Hematopoietic multipotent progenitor cell treated with erythropoietin and hydrocortisone succinate and interleukin-3 and kit ligand, for 15 days (in vitro differentiated cells): ENCODE results near the gene RMDN3.

ENCODE experiments used
- DNase-seq: peaks from one replicate; pipeline ENCODE4 v3.0.0-alpha.2; 2015; ENCODE audit warnings: low spot score

Gene RMDN3

DNA sequence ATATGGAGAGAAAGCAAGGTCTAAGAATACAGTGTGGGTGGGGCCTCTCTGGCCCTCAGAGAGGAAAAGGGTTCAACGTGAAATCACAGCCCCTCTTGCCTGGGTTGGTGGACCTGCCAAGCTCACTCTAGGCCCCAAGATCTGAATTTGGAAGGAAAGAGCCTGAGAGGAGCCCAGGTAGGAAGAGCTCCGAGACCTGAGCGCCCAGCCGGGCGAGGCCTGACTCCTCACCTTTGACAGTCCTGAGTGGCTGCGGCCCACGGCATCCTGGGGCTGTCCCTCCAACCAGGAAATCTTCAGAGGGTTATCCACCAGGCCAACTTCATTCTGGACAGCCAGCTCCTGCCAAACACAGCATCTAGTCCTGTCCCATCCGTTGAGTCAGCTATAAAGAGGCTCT is 18.4 kb upstream of the RMDN3 start:
- no peak for DNase-seq

DNA sequence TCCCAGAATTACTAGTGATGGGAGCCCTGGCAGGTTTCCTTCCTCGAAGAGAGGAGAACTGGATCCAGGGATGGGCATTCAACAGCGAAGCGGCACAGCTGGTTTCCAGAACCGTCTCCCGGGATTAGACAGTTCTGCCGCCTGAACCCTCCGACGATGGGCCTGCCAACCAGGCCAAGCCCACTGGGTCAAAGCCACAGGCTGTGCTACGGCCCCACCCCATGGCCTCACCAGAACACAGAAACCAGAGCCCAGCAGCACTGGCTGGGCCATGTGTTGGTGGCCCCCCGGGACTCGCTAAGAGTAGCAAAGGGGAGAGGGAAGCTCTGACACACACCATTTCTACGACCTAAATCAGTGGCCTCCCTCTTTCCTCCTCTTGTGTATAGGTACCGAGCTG is 17.0 kb upstream of the RMDN3 start:
- DNase-seq = no peak

DNA sequence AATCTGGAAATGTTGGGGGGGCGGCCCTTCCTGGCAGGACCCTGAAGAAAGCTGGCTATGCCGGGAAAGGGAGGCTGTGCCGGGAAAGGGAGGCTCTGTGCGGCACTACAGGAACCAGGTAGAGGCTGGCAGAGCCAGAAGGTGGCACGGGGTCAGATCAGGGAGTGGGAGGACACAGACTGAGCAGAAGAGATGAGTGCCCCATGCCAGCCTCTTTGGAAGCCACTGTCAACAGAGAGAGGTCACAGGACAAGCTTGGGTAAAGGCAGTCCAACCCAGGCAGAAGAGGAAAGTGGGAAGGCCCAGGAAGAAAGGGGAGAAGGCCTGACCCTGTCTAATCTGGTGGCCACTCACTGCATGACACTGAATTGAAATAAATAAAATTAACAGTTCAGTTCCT is 16.2 kb upstream of the RMDN3 start:
- DNase-seq = no peak

DNA sequence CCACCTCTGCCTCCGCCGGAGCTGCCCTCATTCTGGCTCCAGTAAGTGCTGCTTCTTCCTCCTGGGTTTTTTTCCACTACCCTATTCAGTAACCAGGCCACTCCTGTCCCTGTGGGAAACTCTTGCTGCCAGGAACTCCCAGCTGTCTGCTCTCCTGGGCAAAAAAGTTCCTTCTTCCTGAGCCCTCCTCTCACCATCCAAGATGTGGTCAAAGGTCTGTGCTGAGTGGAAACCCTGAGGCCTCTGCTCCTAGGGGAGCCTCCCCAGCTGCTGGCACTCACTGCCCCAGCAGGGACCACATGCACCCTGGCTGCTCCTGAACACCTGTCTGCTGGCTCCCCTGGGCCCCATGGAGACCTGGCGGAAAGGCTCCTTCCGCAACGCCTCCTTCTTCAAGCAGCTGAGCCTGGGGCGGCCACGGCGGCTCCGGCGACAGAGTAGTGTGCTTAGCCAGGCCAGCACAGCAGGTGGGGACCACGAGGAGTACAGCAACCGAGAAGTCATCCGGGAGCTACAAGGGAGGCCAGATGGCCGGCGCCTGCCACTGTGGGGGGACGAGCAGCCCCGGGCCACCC is 15.2 kb upstream of the RMDN3 start:
- no peak for DNase-seq

DNA sequence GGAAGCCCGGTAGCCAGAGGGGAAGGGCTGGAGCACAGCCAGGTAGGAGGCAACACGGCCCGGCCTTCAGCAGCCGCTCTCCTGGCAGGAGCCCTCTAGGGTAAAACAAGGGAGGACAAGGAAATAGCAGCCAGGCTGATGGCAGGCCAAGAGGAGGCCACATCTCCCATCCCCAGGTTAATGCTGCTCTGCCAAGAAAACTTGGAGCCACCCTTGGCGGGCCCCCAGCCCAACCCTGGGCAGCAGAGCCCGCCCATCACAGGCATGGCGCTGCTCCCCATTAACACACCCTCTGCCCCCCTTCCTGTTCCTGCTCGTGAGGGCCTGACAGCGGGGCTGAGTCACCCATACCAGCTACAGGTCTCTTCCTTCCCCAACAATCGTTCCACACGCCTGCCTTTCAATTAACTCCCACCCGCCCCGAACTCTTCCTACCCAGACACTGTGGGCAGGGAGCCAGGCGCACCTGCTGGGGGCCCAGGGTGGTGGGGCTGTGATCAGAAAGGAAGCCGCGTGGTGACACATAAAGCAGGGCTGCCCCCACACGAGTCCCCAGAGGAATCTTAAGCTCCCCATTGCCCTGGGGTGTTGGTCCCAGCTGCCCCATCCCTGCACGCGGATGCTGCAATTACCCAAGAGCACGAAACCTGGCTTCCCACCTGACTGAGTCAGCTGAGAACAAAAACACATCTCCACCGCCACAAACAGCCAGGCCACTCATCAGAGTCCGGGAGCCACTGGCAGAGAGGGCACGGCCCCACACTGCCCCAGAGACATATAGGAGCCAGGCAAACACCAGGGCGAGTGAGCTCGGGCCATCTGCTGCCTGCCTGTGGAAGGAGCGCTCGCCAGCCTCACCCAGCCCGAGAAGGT is 14.5 kb upstream of the RMDN3 start, which contains the start of gene C15orf62:
TSS of gene C15orf62 (plus strand) at position 707 of the 873 bp plus-strand sequence. CDS start 516 bp downstream, outside the sequence.
- peak; percentile 57 for DNase-seq

DNA sequence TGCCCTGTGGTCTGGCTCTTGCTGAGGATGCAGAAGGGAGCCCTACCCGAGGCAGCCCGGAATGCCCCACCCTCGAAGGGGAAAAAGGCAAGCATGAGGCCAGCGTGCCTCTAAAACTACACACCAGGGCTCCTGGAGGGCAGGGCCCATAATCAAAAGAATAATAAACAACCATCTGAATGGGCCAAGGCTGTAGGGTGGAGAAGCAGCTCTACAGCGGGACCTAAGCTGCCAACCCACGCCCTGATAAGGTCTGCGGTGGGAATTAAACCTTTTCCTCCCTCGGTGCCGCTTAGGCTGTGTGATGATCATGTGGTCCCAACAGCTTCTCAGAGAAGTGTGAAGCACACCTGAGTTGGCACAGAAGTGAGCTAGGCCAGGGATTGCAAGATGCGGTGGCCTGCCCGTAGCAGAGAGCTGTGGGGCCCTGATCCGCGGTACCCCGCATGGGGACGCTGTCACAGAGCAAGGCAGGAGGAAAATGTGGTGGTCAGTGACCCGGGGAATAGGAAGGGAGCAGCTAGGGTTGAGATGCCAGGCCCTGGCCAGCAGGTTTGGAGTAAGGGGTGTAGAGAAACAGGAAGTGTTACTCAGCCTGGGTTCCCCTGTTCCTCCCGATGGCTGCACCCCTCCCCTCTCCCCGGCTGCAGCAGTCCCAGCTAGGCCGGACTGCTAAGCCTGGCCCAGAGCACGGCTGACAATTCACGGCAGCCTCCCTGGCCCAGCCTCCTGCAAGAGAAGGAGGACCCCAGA is 13.6 kb upstream of the RMDN3 start:
- DNase-seq = peak; percentile 48

DNA sequence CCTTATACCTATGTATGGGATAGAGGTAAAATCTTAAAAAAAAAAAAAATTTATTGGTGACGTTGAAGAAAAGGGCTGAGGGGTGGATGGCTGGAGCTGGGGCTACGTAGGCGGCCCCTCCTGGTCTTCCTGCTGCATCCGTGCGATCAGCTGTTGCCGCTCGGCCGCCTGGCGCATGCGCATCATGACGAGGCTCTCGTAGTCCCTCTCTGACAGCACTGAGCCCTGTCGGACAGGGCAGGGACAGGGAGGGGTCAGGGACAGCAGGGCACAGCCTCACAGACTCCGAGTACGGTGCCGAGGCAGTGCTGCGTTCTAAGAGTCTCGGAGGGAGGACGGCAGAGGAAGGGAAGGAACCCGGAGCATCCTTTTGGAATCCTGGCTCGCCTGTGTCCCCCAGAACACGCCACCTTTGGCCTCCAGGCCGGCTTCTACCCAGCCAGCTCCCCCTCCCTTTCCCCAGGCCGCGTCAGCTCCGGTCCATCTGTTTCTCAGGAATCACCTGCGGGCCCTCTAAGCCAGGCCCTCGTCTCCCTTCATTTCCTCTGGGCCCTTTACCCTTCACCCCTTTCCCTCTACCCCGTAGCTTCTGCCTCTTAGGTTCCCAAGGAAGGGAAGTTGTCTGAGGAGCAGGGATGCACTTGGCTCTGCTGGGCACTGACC is 12.9 kb upstream of the RMDN3 start:
- no peak for DNase-seq

DNA sequence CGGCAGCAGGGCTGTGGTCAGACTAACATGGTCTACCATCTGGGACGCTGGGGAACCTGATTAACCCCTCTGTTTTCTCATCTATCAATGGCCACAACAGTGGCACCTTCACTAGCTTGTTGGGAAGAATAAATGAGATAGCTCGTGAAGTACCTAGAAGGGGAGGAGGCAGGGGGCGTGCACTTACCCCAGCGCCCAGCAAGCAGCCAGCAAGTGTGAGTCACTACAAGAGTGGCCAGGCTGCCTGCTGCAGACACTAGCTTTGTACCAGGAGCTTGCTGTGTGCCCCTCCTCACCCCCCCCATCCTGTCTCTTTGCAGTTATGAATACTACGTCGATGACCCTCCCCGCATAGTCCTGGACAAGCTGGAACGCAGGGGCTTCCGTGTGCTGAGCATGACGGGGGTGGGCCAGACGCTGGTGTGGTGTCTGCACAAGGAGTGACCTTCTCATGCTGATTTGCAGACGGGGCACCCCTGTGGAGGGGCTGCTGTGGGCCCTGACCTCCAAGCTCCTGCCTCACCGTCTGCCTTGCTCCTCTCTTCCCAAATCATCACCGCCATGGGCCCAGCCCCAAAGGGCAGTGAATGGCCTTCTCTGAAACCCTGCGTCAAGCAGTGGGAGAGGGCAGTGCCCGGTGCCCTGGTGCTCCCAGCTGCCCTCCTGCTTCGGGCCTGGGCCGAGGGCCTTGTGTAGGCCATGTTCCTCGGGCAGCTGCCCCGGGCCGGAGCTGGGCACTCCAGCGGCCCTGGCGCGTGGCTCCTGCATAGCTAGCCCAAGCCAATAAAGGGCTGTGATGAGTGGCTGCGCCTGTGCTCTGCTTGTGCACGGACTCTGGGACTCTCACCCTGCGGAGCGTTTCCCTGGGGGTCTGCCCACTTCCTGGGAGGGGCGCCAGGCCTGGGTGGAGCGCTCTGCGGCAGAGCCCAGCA is 12.1 kb upstream of the RMDN3 start:
- DNase-seq = peak; percentile 68

DNA sequence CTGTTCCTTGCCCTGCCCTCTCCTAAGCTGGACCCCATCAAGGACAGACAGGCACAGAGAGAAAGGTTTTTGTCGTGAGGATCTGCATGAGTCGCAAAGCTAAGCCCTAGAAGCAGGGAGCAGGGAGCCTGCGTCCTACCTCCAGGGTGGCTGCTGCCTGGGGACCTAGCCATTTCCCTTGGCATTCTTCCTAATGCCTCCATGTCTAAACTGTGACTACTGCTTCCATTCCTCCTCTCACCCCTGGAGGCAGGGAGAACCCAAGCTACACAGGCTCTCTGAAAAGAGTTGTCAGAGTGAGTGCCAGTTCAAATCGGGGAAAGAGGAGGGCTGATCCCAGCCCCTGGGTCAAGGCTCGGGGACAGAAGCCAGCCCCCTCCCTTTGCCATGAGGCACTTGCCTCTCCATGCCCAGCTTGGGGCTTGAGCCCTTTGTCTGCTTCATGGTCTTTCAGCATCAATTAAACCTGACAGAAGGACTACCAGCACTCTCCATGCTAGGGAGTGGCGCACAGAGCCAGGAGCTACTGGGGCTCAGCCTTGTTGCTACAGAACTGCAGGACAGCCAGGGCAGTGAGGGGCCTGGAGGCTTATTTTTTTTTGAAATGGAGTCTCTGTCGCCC is 11.3 kb upstream of the RMDN3 start:
- DNase-seq = no peak

DNA sequence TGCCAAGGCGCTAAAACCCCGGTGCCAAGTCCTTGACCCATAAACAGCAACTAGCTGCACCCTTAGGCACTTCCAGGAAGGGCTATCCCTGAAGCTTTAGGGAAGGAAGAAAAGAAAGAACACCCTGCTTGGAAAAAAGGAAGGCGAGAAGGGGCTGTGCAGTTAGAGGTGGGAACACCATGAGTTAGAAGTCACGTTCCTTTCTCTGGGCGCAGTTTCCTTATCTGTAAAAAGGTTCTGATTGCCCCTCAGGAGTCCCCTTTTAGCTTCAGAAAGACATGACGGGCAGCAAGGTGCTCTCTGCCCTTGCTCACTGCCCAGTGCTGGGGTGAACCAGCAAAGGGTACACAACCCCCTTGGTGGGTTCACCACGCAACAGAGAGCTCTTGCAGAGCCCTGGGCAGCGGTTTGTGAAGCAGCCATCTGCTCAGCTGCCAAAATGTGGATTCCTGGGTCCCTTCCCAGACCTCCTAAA is 9.6 kb upstream of the RMDN3 start:
- DNase-seq = peak; percentile 45

DNA sequence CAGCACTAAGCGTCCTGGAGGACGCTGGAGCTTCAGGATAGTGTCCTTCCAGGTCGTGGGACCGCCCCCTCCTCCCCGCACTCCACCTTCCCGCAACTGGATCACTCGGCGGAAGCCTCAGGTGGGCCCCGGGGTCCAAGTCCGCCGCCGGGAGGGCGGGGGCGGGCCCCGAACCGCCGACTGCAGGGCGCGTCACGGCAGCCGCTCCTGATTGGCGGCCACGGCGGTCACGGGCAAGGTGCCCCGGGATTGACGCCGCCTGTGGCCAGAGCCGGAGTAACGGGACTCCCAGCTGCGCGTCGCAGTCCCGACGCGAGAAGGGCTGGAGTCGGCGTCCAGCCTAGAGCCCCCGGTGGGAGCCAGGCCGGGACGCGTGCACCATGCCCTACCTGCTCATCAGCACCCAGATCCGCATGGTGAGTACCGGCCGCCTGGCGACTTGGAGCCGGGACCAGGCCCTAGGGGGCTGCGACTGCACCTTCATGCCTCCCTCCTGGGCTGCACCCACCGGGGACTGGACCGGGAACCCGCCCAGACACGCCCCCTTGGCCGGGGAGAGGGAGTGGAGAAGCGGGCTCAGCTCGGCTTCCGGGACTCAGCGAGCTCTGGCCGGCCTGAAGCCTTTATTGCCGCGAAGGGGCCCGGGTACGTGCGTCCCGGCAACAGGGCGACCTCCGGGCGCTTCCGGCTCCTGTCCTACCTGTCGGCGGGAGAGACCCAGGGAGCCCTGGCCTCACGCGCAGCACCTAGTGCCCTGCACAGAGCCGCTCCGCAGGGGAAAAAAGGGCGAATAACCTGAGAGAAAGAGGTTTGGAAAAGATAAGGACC is 9.0 kb upstream of the RMDN3 start, which contains the start of gene GCHFR:
TSS of gene GCHFR (plus strand) at position 268 of the 828 bp plus-strand sequence. CDS start at position 381, 113 bp downstream.
- DNase-seq = peak; percentile 69

DNA sequence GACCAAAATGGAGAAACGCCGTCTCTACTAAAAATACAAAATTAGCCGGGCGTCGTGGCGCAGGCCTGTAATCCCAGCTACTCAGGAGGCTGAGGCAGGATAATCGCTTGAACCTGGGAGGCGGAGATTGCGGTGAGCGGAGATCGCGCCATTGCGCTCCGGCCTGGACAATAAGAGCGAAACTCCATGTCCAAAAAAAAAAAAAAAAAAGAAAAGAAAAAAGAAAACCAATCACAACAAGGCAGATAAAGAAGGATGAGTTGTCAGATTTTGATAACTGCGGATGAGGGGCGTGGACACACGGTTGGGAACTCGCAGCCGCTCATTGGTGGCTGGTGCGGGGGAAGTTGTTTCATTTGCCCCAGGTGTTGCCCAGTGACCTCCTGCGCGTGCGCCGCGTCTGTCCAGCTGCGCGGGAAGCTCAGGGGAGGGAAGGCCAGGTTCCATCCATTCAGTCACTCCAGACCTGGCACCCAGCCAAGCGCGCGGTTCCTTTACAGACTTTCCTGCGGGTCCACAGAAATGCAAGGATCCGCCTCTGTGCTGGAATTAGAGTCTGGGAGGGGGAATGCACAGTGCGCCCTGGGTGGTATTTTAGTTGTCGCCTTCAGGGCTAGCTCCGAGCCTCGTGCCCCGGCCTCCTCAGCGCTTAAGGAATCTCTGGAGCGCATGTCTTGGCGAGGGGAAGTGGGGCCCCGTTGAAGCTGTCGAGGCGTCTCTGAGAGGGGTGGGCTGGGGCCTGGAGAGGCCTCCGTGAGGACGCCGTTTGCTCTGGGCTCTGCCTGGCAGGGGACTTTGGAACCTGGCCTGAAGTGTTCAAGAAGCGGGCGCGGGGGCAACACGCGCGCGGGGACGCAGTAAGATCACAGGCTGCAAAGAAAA is 8.1 kb upstream of the RMDN3 start:
- DNase-seq = peak; percentile 52

DNA sequence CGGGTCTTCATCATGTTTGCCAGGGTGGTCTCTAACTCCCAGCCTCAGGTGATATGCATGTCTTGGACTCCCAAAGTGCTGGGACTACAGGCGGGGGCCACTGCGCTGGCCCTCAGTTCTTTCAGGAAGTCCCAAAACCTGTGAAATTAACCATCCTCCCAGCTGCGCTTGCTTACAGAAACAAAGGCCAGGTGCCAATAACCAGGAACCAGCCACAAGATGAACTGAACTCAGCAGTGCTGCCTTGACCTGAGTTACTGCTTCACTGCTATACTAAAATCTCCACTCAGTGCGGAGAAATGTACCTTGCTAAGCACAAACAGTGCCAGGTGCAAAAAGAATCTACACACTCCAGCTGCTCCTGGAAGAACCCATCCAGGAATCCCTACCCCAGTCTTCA is 4.9 kb upstream of the RMDN3 start:
- no peak for DNase-seq

DNA sequence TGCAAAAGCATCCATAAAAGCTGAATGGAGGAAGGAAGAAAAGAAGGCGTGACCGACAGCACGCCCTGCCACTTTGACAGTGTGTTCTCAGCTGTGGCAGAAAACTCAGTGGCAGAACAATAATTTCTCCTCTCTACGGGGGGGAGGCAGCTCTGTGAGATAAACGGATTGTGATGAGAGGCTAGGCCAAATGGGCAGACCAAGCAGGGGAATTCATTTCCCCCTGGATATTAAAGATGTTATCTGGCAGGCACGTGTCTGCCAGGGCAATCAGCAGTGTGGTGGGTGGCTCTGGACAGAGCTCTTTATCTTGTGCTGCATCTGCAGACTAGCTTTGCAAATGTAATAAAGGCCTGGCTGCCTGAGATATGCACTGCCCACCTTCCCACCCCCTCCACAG is 1.9 kb upstream of the RMDN3 start:
- peak; percentile 40 for DNase-seq

DNA sequence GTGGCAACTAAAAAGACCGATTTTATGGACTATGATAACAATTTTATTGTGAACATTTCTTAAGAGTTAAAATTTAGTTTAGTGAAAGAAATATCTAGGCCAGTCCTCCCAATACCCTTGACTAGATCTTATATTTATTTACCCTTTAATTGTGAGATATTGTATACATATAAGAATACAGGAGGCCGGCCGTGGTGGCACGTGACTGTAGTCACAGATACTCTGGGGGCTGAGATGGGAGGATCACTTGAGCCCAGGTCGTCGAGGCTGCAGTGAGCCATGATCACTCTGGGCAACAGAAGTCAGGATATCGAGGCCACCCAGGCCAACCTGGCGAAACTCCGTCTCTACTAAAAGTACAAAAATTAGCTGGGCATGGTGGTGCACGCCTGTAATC is 756 bp upstream of the RMDN3 start:
- DNase-seq = peak; percentile 40

DNA sequence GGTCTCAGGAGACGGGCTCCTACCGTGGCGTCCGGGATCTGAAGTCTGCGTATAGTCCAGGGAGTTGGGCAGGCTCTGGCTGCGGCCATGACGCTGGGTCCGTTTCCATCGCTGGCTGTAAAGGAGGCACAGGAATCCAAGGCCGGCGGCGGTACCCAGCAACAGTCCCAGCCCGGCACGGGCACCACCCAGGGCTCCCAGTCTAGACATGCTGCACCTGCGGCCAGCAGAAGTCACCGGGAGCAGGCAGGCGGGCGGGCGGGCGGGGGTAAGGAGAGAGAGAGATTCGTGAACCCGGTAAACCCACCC is 526 bp downstream of the RMDN3 start:
- peak; percentile 37 for DNase-seq

DNA sequence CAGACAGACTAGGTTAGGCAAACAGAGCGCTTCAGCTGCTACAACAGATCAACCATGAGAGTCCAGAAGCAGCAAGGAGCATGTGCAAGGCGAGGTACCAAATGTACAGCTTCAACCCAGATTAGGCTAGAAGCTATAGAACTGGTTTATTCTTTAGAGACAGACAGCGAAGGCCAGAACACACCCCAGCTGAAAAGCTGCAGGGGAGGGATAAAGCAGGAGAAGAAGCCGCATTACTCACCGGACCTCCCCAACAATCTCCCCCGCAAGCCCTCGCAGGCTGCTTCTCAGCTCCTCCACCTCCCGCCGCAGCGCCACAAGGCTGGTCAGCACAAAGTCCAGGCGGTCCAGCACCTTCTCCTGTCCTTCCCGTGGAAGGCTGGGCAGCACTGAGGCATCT is 3.3 kb downstream of the RMDN3 start:
- no peak for DNase-seq

DNA sequence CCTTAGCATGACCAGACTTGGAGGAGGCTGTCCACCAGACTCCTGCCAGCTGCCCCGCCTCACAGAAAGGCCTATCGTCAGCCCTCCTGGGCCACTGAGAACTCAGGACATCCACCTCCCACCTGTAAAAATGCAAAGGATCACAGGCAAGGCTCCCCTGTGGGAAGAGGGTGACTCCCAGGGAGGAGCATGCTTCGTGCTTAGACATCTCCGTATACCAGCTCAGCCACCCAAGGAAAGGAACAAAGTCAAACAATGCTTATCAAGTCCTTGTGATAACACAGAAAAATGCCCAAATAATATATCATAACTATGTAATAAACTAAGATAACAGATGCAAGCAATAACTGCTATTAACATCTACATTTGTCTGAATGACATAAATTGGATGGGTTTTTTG is 4.2 kb downstream of the RMDN3 start:
- no peak for DNase-seq

DNA sequence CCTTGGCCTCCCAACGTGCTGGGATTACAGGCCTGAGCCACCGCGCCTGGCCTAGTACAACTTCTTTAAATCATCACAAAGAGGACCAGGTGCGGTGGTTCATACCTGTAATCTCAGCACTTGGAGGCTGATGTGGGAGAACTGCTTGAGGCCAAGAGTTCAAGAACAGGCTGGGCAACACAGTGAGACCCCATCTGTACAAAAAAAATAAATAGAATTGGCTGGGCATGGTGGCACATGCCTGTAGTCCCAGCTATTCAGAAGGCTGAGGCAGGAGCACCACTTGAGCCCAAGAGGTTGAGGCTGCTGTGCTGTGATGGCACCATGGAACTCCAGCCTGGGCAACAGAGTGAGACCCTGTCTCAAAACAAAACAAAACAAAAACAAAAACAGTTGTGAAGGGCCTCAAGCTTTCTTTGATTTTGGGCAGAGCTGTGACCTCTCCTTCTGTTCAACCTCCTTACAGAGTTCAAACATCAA is 5.9 kb downstream of the RMDN3 start:
- no peak for DNase-seq
